CD8-positive, alpha-beta memory T cell (primary cell): ENCODE results near the gene AKAP8L. TPM values are rescaled to one million over a fixed set of nuclear protein-coding genes. Genes with fewer than 3 reads are reported as not detected.

Experiments
- CTCF ChIA-PET: fragments of 350-600 bp; sonication (Branson Sonifier 250); formaldehyde crosslinking; loops from one replicate; lab custom pipeline; 2021; ENCODE audit warnings: antibody characterized with exemption; lab: Charles Lee
- POLR2A ChIA-PET: fragments of 350-600 bp; sonication (Branson Sonifier 250); formaldehyde crosslinking; loops from one replicate; lab custom pipeline; 2021; ENCODE audit warnings: antibody characterized with exemption; lab: Charles Lee
- DNase-seq, 5 donors: peaks; one replicate each; pipeline versions ENCODE4 v3.0.0 to v3.0.0-alpha.2; 2020 to 2022; ENCODE audit warnings: mixed read lengths in 1 of 5
- H3K27ac ChIP-seq: one replicate; pipeline ENCODE4 v1.7.0; 2013; ENCODE audit warnings: low read depth, mild to moderate bottlenecking, low read length, moderate library complexity
- H3K27me3 ChIP-seq: 2 replicates; pipeline ENCODE4 v1.7.0; 2013; ENCODE audit warnings: low read length, mild to moderate bottlenecking; ENCODE audit not compliant: insufficient read depth, poor library complexity, severe bottlenecking
- H3K36me3 ChIP-seq: 2 replicates; pipeline ENCODE4 v1.7.0; 2013; ENCODE audit warnings: mild to moderate bottlenecking, low read length, moderate library complexity; ENCODE audit not compliant: insufficient read depth
- H3K4me1 ChIP-seq: 2 replicates; pipeline ENCODE4 v1.7.0; 2013; ENCODE audit warnings: mild to moderate bottlenecking, low read length, moderate library complexity; ENCODE audit not compliant: insufficient read depth
- H3K4me3 ChIP-seq: 2 replicates; pipeline ENCODE4 v1.7.0; 2013; ENCODE audit warnings: mild to moderate bottlenecking, low read length
- H3K9me3 ChIP-seq: 2 replicates; pipeline ENCODE4 v1.7.0; 2013; ENCODE audit warnings: mild to moderate bottlenecking, low read length
- H3K27ac Mint-ChIP-seq, 8 donors: one replicate each; pipeline ENCODE4 v1.8.0; 2020 to 2021; ENCODE audit warnings: mixed read lengths in 8 of 8, mild to moderate bottlenecking in 6 of 8, inconsistent platforms in 3 of 8, moderate library complexity in 3 of 8
- H3K27me3 Mint-ChIP-seq, 2 donors: one replicate each; pipeline ENCODE4 v1.8.0; 2020 to 2021; ENCODE audit warnings: mixed read lengths in 2 of 2, mild to moderate bottlenecking in 1 of 2, moderate library complexity in 1 of 2
- H3K36me3 Mint-ChIP-seq, 3 donors: one replicate each; pipeline ENCODE4 v1.8.0; 2020 to 2021; ENCODE audit warnings: mixed read lengths in 3 of 3, inconsistent platforms in 1 of 3, mild to moderate bottlenecking in 1 of 3
- H3K4me1 Mint-ChIP-seq, 3 donors: one replicate each; pipeline ENCODE4 v1.8.0; 2020 to 2021; ENCODE audit warnings: mixed read lengths in 3 of 3, inconsistent platforms in 1 of 3, mild to moderate bottlenecking in 1 of 3
- H3K4me3 Mint-ChIP-seq, 7 donors: one replicate each; pipeline ENCODE4 v1.8.0; 2020 to 2021; ENCODE audit warnings: mixed read lengths in 7 of 7, mild to moderate bottlenecking in 6 of 7, moderate library complexity in 4 of 7, inconsistent platforms in 2 of 7
- H3K9me3 Mint-ChIP-seq, 5 donors: one replicate each; pipeline ENCODE4 v1.8.0; 2020 to 2022; ENCODE audit warnings: mixed read lengths in 5 of 5, mild to moderate bottlenecking in 3 of 5, moderate library complexity in 2 of 5, inconsistent platforms in 1 of 5
- polyA plus RNA-seq: library from polyadenylated mRNA; unstranded; fragments of 300-500 nt; fragmentation: Illumina TruSeq; gene quantifications from one replicate; pipeline ENCODE4 v1.2.3, GENCODE V29; 2021
- total RNA-seq, 2 experiments: library from RNA; stranded (reverse); gene quantifications; one replicate each; pipeline ENCODE4 v1.2.3, GENCODE V29; 2021

Gene AKAP8L
- total and polyA plus RNA-seq, 3 experiments from 2014 or later = 69.8 to 74.9 (median 74.5) TPM

DNA sequence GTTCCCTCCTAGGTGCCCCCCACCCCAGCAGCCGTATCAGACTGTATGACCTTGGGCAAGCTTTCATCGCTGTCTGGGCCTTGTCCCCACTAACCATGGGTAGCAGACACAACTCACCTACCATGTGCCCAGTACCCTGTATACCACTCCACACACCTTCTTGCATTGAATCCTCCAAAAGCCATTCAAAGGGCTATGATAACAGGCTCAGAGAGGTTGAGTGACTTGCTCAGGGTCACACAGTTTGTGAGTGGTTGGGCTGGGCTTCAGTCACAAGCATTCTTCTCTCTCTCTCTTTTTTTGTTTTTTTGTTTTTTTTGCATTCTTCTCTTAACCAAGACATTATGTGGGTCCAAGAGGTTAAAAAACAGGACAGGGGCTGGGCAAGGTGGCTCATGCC is 42.9 kb upstream of the AKAP8L start:
- peak overlapping the region; percentile 13 for H3K27ac ChIP-seq
- no peaks in the 10 kb centered on the region for H3K27me3 ChIP-seq
- no peak for DNase-seq
- Mint-ChIP-seq H3K27ac (peak overlapping the region; percentile 52 to 99 (median 90)), H3K27me3 (no peaks in the 10 kb centered on the region), H3K4me1 (peaks cover 37 to 51% (median 49%) of the 10 kb centered on the region in 3 donors), H3K4me3 (peak overlapping the region; percentile 71 to 99 (median 97)), H3K9me3 (no peaks in the 10 kb centered on the region), H3K36me3 (peaks cover 0 to 56% (median 4%) of the 10 kb centered on the region in 3 donors)
- POLR2A ChIA-PET = interaction anchor here (1.0 to 1.5 kb wide), 3 partner anchors 10 to 82 kb away, joined by 3 to 4 read pairs (median 3); partner anchors contain the start of genes AKAP8 and AKAP8L
- H3K4me3 ChIP-seq = no peak overlapping the region
- CTCF ChIA-PET = interaction anchor here (3.7 to 5.4 kb wide), 2 partner anchors 9 to 94 kb away, joined by 23 to 35 read pairs; no protein-coding TSS in a partner anchor
- peaks cover 35% of the 10 kb centered on the region for H3K36me3 ChIP-seq
- peaks cover 53% of the 10 kb centered on the region for H3K4me1 ChIP-seq
- H3K9me3 ChIP-seq = no peaks in the 10 kb centered on the region

DNA sequence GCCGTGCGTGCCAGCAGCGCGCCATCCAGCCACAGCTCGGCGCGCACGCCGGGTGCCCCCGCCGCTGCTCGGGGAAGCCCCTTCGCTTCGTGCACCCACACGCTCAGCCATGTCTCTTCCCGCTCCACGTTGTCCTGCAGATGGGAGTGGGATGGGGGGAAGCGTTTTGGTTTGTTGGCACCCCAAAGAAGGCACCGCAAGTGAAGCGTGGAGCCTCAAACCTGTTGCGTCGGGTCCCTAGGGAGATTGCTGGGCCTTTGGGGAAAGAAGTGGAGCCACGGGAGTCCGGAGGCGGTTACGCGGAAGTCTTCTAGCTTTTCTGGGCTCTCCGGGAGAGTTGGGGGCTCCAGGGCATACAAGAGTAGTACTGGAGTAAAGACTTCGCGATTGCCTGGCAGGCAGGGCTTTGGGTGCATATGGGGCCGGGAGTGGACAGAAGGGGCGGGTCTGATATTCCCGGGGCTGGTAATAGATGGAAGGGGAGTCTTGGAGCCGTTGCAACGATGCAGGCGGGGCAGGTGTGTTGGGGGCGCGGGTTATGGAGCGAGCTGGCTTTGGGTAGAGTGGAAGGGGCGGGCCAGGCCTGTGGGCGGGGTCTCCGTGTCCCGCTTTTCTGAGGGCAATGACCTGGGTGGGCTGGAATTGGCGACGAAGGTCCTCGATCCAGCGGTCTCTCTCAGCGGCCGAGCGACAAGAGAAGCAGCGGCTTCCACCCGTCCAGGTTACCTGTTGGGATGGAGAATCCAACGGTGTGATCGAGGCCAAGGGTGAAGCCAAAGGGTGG is 39.1 kb upstream of the AKAP8L start:
- Mint-ChIP-seq H3K27me3 (no peaks in the 10 kb centered on the region), H3K4me1 (peaks cover 27 to 48% (median 39%) of the 10 kb centered on the region in 3 donors), H3K27ac (peak overlapping the region in 3 of 8 donors; percentile 17 to 92 (median 86)), H3K36me3 (peaks cover 13 to 76% (median 15%) of the 10 kb centered on the region in 3 donors), H3K4me3 (no peak overlapping the region), H3K9me3 (no peaks in the 10 kb centered on the region)
- Histone ChIP-seq H3K9me3 (no peaks in the 10 kb centered on the region), H3K27ac (no peak overlapping the region), H3K4me3 (no peak overlapping the region), H3K27me3 (no peaks in the 10 kb centered on the region), H3K36me3 (peaks cover 52% of the 10 kb centered on the region), H3K4me1 (peaks cover 35% of the 10 kb centered on the region)
- CTCF ChIA-PET = interaction anchor here (1.1 to 1.2 kb wide), 2 partner anchors 8 to 38 kb away, joined by 3 read pairs; no protein-coding TSS in a partner anchor
- no peak for DNase-seq
- POLR2A ChIA-PET = no interaction called here

DNA sequence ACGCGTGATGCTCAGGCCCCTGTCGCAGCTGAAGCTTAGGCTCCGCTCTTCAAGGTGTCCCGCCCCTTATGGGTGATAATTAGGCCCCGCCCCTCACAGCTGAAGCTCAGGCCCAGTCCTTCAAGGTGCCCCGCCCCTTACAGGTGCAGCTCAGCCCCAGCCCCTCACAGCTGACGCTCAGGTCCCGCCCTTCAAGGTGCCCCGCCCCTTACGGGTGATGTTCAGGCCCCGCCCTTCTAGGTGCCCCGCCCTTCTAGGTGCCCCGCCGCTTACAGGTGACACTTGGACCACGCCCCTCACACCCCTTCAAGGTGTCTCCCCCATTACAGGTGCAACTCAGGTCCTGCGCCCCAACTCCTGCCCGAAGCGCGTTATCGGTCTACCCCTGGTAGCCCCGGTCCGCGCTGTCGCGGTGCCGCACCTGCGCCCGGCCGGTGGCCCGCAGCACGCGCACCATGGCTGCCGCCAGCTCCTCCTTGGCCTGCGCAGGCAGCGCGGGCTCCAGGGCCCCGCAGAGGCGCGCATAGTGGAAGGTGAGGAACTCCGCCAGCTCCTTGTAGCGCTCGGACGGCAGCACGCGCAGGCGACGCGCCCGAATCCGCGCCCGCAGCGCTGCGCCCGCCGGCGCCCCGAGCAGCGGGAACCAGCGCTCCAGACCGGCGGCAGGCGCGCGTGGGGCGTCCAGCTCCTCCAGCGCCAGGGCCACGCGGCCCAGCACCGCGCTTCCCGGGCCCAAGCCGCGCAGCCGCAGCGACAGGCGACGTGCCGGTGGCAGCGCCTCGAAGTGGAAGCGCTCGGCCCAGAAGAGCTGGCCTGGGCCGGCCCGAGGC is 38.3 kb upstream of the AKAP8L start:
- DNase-seq = no peak
- ChIA-PET POLR2A (no interaction called here), CTCF (interaction anchor here (0.6 to 1.5 kb wide), 2 partner anchors 10 to 97 kb away, joined by 3 to 5 read pairs; no protein-coding TSS in a partner anchor)
- Mint-ChIP-seq H3K4me1 (peaks cover 23 to 39% (median 31%) of the 10 kb centered on the region in 3 donors), H3K4me3 (no peak overlapping the region), H3K27me3 (no peaks in the 10 kb centered on the region), H3K27ac (peak overlapping the region in 2 of 8 donors; percentile 24 to 54), H3K9me3 (no peaks in the 10 kb centered on the region), H3K36me3 (peaks cover 13 to 79% (median 15%) of the 10 kb centered on the region in 3 donors)
- H3K9me3 ChIP-seq = no peaks in the 10 kb centered on the region
- H3K4me3 ChIP-seq = no peak overlapping the region
- peaks cover 27% of the 10 kb centered on the region for H3K4me1 ChIP-seq
- no peak overlapping the region for H3K27ac ChIP-seq
- H3K36me3 ChIP-seq = peaks cover 57% of the 10 kb centered on the region
- no peaks in the 10 kb centered on the region for H3K27me3 ChIP-seq

DNA sequence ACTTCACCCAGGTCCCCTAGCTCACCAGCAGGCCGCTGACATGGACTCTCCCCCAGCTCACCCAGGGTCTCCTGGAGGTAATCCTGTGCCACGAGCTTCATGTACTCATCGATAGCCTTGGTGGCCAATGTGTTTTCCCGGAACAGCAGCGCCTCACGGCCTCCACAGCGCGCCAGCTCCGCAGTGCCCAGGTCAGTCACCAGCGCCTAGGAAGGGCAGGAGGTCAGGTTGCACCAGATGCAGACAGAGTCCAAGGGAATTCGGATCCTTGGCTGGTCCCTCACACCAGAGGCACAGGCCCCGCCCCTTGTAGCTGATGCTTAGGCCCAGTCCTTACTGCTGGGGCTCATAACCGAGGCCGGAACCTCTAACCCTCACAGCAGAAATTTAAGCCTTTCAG is 37.7 kb upstream of the AKAP8L start:
- peaks cover 17 to 35% (median 25%) of the 10 kb centered on the region in 3 donors for H3K4me1 Mint-ChIP-seq
- H3K4me3 ChIP-seq = no peak overlapping the region
- H3K27me3 Mint-ChIP-seq = no peaks in the 10 kb centered on the region
- no peak overlapping the region for H3K4me3 Mint-ChIP-seq
- ChIA-PET POLR2A (no interaction called here), CTCF (interaction anchor here (0.6 to 1.5 kb wide), 2 partner anchors 11 to 98 kb away, joined by 3 to 5 read pairs; no protein-coding TSS in a partner anchor)
- H3K36me3 ChIP-seq = peaks cover 58% of the 10 kb centered on the region
- H3K27me3 ChIP-seq = no peaks in the 10 kb centered on the region
- DNase-seq = no peak
- no peaks in the 10 kb centered on the region for H3K9me3 Mint-ChIP-seq
- peak overlapping the region in 2 of 8 donors; percentile 47 to 54 for H3K27ac Mint-ChIP-seq
- H3K36me3 Mint-ChIP-seq = peaks cover 13 to 79% (median 15%) of the 10 kb centered on the region in 3 donors
- no peak overlapping the region for H3K27ac ChIP-seq
- peaks cover 20% of the 10 kb centered on the region for H3K4me1 ChIP-seq
- no peaks in the 10 kb centered on the region for H3K9me3 ChIP-seq

DNA sequence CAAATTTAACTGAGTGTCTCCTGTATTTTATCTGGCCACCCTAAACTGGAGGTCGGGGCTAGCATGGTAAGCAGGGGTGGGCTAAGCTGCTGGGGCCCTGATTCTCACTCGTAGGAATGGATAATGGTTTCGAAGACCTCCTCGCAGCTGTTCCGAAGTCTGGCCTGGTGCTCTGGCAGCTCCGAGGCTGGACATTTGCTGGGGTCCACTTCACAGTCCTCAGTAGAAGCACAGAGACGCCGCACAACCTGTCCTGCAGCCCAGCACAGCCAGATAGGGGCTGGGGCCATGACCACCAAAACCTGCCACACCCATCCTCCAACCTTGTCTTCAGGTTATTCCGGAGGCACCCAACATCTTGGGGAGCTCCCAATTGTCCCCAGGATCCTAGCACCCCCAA is 37.2 kb upstream of the AKAP8L start:
- ChIA-PET POLR2A (no interaction called here), CTCF (interaction anchor here (1.5 to 2.5 kb wide), 2 partner anchors 11 to 37 kb away, joined by 5 to 9 read pairs; partner anchors contain the start of gene AKAP8L)
- no peak for DNase-seq
- no peak overlapping the region for H3K4me3 Mint-ChIP-seq
- no peaks in the 10 kb centered on the region for H3K9me3 Mint-ChIP-seq
- H3K27me3 ChIP-seq = no peaks in the 10 kb centered on the region
- H3K27ac ChIP-seq = no peak overlapping the region
- H3K9me3 ChIP-seq = no peaks in the 10 kb centered on the region
- no peaks in the 10 kb centered on the region for H3K27me3 Mint-ChIP-seq
- peaks cover 21 to 39% (median 29%) of the 10 kb centered on the region in 3 donors for H3K4me1 Mint-ChIP-seq
- H3K27ac Mint-ChIP-seq = no peak overlapping the region
- no peak overlapping the region for H3K4me3 ChIP-seq
- peaks cover 13 to 81% (median 17%) of the 10 kb centered on the region in 3 donors for H3K36me3 Mint-ChIP-seq
- peaks cover 54% of the 10 kb centered on the region for H3K36me3 ChIP-seq
- H3K4me1 ChIP-seq = peaks cover 16% of the 10 kb centered on the region

DNA sequence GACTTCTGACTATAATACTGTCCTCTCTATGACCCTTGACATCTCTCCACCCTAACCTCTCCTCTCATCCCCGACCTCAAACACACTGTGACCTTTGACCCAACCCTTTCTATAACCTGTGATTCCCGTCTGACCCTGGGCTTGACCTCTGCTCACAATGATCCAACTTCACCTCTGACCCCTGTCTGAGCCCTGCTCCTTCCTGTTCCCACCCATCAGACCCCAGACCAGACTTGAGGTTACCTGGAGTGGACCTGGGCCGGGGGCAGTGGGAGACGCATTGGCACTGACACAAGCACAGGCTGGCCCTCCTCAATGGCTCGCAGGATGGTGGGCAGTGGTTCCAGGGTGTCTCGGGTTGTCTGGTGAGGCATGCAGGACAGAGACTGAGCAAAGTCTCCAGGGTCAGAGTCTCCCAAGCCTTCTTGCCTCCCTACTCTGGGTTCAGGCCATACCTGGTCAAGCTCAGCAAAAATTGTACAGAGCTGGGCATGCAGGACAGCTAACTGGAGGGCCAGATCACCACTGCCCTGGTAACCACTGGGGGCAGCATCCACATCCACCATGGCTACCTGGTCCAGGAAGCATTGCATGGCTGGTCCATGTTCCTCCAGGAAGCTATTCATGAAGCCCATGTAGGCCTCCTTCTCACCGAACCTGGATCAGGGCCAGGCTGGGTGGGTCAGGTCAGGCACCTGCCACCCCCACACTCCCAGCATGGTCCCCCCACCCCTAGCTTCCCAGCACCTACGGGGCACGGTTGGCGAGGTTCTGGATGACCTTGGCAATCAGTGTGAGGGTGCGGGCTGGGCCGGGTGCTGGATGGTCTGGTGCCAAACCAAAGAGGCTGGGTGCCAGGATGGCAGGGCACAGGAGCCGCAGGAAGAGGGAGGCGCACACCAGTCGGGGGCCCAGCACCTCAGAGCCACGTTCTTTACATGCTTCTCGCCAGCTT is 35.4 kb upstream of the AKAP8L start:
- no peaks in the 10 kb centered on the region for H3K9me3 Mint-ChIP-seq
- peaks cover 12% of the 10 kb centered on the region for H3K4me1 ChIP-seq
- no peak overlapping the region for H3K27ac ChIP-seq
- H3K9me3 ChIP-seq = no peaks in the 10 kb centered on the region
- peaks cover 0 to 5% of the 10 kb centered on the region in 2 donors for H3K27me3 Mint-ChIP-seq
- DNase-seq = no peak
- H3K27ac Mint-ChIP-seq = peak overlapping the region; percentile 13 to 92 (median 77)
- H3K4me1 Mint-ChIP-seq = peaks cover 23 to 39% (median 28%) of the 10 kb centered on the region in 3 donors
- peak overlapping the region in 1 of 7 donors; percentile 74 for H3K4me3 Mint-ChIP-seq
- peaks cover 38% of the 10 kb centered on the region for H3K36me3 ChIP-seq
- POLR2A ChIA-PET = interaction anchor here (0.9 kb wide), 1 partner anchor 9 kb away, joined by 7 read pairs; no protein-coding TSS in a partner anchor
- no peaks in the 10 kb centered on the region for H3K27me3 ChIP-seq
- peaks cover 13 to 67% (median 15%) of the 10 kb centered on the region in 3 donors for H3K36me3 Mint-ChIP-seq
- H3K4me3 ChIP-seq = no peak overlapping the region
- CTCF ChIA-PET = interaction anchor here (1.1 to 4.3 kb wide), 3 partner anchors 8 to 35 kb away, joined by 4 to 23 read pairs (median 9); partner anchors contain the start of gene AKAP8L
